Stimulated activated CD4-positive, alpha-beta T cell treated with anti-CD3 and anti-CD28 coated beads, TNF-alpha, amount 100 ng/mL, for 48 hours (primary cell): Measurements from ENCODE around the gene UNC45A.

ENCODE experiments used
- DNase-seq, 3 donors: peaks; one replicate each; pipeline ENCODE4 v3.0.0-alpha.2; 2020; ENCODE audit warnings: low read depth in 3 of 3

UNC45A gene

DNA sequence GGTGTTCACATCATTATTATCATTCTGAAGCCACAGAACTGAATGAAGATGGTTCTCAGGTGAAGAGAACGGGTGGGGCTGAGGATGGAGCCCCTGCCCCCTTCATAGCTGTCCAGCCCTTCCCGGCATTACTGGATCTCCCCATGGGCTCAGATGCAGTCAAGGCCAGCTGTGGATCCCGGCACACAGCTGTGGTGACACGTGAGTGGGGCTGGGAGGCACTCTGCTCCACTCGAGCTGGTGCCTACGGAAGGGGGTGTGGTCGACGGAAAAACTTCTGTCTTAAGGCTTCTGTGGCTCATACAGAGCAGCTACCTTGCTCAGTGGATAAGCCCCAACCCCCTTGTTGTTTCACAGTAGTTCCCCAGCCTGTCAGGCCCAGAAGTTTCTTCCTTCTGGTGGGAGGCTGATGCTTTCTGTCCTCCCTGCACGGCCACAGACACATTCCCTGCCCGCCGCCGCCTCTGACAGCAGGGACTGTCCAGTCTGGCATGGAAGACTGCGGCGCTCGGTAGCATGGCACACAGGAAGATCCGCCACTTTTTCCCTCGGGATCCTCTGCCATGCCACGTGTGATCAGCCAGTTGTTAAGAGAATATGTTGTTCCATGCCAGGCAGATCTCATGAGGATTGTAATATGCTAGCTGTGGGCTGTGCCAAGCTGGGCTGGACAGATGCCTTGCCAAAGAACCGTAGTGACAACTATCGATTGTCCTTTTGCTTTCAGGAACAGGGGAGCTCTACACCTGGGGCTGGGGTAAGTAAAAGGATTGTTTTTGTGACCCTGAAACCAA is 25.4 kb downstream of the UNC45A start:
- DNase-seq, result no peak

DNA sequence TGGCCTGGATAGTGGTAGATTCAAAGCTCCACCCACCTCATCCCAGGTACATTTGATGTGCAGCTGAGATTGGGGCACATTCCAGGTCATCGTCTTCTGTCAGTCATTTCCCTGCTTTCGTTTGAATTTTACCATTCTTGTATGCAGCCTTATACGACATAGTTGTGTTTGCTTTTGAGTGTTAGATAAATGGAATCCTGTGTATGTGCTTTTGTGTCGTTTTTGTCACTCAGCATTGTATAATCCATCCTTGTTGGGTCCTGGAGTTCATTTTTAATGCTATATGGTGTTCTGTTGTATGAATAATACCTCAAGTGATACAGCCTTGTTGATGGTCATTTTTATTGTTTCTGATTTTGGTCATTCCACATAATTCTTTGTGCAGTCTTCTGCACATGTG is 26.9 kb downstream of the UNC45A start:
- no peak for DNase-seq

DNA sequence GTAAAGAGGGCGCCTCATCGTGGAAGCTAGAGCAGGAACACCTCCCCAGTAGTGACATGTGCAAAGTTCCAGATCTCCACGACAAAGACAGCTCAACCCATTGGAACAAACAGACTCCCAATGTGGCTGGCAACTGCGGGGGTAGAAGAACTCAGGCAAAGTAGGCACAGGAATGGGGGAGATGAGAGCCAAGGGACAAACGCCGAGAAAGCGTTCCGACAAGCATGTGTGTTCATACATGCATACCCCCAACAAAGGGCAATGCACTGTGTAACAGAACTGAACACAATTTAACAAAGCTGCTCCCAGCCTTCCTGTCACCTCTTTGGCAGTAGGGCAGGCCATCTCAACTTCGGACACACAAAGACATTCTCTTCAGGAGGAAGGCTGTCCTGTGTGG is 31.2 kb downstream of the UNC45A start:
- no peak for DNase-seq

DNA sequence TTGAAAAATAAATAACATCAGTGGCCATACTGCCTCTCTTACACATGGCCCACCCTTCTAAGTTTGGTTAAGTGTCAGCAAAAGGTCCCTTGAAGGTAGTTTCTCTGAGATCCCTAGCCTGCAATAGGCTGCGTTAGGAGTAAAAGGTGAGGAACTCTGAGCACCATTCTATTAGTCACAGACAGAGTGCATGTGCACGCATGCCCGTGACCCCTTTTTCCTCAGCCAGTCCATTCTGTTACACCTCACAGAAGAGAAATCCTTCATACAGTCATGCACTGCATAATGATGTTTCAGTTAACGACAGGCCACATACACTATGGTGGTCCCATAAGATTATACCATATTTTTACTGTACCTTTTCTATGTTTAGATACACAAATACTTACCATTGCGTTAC is 32.1 kb downstream of the UNC45A start:
- no peak for DNase-seq

DNA sequence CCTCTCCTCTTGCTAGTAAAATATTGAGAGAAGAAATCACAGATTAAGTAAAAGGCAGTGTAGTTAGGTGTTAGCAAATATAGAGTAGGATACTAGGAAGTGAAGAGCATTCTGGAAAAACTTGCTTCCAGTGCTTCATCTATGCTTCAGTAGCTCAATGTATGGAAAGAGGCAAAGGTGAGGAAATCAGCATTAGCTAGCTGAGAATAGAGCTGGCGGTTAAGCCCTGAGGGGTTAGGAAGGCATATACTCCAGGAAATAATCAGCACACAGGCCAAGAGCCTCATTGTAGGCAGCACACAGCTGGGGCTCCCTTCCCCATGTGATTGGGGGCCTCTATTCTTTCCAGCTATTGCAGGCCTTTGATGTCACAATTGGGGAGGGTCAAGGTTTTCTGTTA is 33.3 kb downstream of the UNC45A start:
- no peak for DNase-seq

DNA sequence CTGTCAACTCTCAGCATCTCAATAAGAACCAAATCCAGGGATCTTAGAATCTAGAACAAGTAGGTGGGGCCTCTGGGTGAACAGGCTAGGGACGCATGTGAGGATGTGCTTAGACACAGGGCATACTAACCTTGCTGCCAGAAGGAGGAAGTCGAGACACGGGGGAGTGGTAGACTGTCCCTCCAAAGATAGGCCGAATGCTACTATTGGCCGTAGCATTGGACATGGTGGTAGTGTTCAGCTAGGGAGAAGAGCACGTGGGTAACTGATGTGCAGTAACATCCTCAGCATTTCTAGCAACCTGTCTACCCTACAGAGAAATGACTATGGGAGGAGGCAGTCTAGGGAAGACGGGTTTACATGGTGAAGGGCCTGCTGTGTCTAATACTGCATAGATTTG is 35.2 kb downstream of the UNC45A start:
- DNase-seq, result no peak

DNA sequence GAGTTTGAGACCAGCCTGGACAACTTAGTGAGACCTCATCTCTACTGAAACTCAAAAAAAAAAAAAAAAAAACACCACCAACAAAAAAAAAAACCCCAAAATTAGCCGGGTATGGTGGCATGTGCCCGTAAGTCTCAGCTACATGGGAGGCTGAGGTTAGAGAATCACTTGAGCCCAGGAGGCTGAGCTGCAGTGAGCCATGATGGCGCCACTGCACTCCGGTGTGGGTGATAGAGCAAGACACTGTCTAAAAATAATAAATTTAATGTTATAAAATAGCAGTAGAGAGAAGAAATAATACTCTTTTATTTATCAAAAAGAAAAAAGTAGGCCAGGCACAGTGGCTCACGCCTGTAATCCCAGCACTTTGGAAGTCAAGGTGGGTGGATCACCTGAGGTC is 37.0 kb downstream of the UNC45A start:
- no peak for DNase-seq

DNA sequence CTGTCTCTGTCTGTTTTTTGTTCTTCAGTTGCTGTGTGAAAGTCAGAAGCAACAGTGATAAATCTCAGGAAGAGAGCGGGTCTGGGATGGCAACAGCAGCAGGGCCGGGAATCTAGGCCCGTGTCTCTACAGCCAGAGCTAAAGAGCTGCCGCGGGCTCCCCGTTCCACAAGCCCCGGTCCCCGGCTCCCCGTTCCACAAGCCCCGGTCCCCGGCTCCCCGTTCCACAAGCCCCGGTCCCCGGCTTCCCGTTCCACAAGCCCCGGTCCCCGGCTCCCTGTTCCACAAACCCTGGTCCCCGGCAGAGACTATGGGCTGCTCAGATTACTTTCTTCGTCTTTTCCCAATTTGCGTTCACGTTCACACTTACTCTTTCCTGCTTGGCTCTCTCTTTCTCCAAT is 39.1 kb downstream of the UNC45A start:
- no peak for DNase-seq

DNA sequence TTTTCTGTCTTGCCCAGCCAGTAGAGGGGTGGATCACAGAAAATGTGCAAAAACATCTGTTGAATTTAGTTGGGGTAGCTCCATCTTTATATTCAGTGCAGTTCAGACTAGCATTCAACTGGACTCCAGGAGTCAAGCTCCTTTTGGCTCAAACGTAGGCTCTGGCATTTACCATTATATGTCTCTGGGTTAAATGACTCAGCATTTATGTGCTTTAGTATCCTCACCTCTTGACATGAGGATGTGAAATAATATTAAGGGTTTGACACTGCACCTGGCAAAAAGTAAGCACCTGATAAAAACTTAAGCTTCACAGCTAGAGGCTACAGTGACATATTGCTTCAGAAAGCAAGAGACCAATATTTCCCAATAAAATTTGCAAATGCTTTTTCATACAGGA is 44.5 kb downstream of the UNC45A start:
- no peak for DNase-seq

DNA sequence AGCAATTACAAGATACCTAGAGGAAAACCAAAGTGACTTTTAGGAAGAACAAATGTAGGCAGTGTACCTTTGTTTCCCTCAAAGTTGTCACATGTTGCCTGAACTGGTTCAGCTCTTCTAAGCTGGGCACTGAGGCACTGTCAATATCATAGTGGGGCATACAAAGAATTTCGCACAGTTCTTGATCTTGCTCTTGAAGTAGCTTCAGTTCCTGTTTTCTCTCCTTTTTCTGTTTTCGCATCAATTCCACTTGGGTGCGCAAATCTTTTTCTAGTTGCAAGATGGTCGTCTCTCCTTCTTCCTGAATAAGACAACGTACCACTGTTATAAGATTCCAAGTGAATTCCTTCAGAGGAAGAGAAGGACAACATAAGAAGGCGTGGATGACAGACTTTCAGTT is 46.6 kb downstream of the UNC45A start:
- DNase-seq, result no peak

DNA sequence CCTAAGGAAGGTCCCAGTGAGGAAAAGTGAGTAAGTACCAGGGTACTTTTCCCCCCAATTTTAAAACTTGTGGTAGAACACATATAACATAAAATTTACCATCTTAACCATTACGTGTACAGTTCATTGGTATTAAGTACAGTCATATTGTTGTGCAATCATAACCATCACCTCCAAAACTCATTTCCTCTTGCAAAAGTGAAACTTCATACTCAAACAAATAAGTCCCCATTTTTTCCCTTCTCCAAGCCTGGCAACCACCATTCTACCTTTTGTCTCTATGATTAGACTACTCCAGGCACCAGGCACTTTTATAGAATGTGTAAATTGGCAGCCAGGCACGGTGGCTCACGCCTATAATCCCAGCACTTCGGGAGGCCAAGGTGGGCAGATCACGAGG is 47.0 kb downstream of the UNC45A start:
- DNase-seq, result no peak

DNA sequence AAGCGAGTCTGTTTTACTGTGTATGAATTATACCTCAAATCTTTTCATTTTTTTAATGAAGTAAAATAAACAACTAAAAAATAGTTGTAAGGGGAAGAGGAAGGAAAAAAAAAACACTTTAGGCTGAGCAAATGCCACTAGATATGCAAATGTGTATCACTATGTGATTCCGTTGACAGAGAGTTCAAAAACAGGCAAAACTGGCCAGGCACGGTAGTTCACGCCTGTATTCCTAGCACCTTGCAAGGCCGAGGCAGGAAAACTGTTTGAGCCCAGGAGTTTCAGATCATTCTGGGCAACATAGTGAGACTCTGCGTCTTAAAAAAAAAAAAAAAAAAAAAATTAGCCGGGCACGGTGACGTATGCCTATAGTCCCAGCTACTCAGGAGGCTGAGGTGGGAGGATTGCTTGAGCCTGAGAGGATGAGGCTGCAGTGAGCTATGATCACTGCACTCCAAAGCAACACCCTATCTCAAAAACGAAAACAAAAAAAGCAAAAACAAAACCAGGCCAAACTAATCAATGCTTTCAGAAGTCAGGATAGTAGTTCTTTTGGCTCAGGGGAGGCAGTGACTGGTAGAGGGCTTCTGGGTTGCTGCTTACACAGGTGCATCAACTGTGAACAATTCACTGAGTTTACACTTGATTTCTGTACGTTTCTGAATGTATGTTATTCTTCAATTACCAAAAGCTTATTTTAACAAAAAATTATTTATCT is 51.9 kb downstream of the UNC45A start:
- DNase-seq, result no peak

DNA sequence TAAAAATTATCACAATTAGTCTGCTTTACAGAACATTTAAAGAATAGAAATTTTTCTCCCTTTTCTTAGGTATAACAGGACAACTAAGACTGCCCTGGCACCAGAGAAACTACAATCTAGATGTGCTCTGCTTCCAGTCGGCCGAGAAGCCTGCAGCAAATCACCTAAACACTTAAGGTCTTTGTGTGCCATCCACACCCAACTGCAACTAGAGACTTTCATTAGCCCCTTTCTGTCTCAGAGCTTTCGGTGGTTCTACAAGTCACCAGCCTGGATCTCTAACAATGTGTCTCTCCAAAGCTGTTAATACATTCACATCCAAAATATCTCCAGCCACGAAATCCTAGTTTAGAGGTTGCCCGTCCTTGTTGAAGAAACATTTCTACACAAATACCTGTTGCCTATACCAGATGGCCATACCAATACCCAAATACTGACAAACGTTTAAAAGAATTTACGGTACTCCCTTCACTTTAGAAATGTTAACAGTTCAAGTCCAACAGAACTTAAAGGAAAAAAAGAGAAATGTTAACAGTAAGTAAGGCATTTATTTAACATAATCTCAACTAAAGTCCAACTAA is 52.6 kb downstream of the UNC45A start:
- DNase-seq, result no peak

DNA sequence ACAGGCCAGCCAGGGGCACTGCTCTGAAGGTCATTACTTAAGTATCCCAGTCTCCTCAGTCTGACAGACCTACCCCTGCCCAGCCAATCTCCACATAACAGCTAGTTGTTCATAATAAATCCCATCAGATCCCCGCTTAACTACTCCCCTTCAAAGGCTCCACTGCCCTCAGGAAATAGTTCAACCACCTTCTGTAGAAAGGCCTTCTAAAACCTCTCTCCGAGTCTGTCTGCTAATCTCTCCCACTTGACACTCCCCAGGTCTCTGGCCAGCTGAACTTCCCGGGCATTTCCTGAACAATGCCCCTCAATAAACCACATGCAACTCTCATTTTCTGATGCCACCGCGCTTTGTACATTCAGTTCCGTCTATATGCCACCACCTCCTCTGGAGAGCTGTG is 53.2 kb downstream of the UNC45A start:
- DNase-seq, result no peak

DNA sequence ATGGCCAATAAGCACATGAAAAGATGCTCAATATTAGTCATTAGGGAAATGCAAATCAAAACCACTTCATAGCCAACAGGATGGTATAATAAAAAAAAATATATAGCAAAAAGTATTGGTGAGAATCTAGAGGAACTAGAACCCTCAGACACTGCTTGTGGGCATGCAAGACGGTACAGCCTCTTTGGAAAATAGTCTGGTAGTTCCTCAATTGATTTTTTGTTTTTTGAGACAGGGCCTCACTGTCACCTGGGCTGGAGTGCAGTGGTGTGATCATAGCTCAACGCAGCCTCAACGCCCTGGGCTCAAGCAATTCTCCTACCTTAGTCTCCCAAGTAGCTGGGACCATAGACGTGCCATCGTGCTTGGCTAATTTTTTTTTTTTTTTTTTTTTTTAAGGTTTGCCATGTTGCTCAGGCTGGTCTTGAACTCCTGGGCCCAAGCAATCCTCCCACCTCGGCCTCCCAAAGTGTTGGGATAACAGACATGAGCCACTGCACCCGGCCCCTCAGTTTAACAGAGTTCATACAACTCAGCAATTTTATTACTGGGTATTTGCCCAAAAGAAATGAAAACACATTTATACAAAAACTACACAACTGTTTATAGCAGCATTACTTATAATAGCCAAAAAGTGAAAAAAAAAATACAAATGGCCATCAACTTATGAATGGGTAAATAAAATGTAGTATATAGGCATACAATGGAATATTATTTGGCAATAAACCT is 54.1 kb downstream of the UNC45A start:
- no peak for DNase-seq

DNA sequence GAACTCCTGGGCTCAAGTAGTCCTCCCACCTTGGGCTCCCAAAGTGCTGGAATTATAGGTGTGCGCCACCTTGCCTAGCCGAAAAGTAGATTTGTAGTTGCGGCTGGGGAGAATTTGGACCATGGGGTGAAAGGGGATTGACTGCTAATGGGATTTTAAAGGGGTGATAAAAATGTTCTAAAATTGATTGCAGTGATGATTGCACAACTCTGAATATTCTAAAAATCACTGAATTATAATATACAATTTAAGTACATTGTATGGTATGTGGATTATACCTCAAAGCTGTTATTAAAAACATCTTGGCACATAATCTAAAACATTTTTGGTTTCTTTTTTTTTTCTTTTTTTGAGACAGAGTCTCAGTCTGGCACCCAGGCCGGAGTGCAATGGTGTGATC is 55.4 kb downstream of the UNC45A start:
- DNase-seq, result no peak

DNA sequence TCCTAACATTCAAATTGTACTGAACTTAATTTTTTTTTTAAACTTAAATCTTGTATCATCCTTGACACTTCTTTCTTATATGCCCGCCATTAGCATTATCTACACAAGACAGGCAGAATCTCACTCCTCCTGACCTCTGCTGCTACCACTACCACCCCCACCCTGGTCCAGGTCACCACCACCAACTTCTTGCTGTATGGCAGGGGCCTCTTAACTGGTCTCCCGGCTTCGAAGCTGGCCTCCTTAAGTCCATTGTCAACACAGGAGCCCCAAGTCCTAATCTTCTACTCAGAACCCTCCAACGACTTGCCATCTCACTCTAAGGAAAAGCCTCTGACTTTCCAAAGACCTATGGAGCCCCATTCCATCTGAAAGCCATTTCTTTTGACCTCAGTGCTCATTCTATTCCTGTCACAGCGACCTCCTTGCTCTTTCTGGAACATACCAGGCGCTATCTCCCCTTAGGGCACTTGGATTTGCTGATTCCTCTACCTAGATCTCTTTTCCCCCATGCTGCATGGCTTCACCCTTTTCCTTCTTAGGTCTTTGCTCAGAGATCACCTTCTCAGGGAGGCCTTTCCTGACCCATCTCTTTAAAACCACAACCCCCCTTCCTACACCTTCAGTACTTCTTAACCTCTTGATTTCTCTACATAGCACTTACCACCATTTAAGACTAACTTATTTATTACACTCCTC is 56.7 kb downstream of the UNC45A start:
- no peak for DNase-seq

DNA sequence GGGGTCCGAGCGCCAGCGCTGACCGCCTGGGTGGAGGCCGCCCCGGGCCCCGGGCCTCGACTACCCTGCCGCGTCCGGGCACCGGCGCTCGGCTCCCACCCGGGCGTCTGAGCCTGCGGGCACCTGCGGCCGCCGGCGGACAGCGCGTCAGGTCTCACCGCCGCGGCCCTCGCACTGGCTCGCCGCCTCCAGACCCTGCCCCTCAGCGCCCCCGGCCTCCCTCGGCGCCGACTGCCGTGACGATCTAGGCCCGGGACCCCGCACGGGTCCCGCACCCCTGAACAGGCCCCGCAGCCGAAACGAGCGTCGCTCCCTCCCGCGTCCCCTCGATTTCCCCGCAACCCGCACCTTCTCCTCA is 59.0 kb downstream of the UNC45A start:
- DNase-seq, result no peak

DNA sequence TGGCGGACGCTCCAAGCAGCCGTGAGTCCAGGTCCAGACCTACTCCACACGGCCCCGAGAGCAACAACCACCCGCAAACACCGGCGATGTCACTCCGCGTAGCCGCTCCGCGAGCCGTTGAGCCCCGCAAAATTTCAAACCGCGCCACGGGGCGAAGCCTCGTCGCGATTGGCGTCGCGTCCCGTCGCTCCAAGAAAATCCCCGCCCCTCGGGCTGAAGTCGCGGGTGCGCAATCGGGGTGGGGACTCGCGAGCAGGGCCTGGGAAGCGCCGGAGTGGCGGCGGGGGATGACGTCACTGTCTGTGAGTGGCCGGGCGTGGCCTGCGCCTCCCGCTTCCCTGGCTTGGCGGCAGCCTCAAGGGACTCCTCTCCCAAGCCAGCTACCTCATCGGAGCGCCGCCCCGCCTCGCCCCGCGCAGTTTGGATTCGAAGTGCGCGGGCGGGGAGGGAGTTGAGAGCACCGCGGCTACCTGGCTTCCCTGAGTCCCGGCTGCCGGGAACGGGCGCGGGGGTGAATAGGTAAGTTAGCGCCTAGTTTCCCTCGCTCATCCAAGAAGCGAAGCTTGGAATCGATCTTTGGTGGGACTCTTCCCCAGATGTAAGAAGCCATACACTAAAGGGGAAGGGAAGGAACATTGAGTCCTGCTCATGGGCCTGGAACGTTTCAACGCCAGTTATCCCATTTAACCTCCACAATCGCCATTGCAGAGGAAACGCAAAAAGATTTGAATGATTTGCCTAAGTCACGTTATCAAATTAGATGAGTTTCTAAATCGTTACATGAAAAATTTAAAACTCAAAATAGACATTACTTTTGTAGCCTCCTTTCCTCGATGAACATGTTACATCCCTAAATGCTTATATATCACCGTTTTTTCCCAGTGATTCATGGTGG is 59.6 kb downstream of the UNC45A start, which contains the start of gene PRC1:
Gene PRC1 (minus strand): TSS at position 119 of the 895 bp plus-strand sequence. CDS start 118 bp downstream, at position 1.
- DNase-seq, result peak; percentile 97 to 98 (median 97)

DNA sequence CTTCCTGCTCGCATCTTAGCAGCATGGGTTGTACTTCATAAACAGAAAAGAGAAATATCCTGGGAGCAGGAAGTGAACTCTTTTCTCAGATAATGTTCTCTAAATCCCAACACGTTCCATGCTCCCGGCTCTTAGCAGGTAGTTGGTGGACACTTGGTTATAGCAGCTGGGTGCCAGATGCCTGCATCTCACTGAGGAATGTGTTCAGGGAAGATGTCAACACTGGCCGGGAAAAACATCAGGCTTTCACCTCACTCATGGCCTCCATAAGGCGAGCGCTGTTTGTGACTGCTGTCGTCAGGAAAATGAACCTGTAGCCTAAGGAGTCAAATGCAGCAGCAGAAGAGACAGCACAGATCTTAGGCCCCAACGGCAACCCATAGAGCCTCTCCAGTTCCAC is 63.7 kb downstream of the UNC45A start:
- DNase-seq, result no peak

DNA sequence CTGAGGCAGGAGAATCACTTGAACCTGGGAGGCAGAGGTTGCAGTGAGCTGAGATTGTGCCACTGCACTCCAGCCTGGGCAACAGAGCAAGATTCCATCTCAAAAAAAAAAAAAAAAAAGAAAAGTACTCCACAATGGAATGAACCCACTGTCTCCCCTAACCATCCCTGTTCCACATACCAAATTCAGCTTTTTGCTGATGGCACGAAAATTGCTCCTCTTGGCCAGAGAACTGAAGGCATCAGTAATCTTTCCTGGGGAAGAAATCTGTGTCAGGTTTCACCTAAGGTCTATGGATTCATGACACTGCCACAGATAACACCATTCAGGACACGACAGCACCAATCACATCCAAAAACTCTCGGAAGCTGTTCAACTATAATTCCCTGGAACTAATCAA is 66.1 kb downstream of the UNC45A start:
- no peak for DNase-seq
